GM06990 (cell line): ENCODE data around the gene FAM83C.
"Not testable (repeated sequence)": the region's sequence is repeated elsewhere in the genome, so short reads cannot be mapped to it uniquely, and the experiment has no call there.

Source experiments
- DNase-seq: peaks from one replicate; pipeline ENCODE4 v3.0.0-alpha.2; 2011; ENCODE audit not compliant: insufficient read length; ENCODE audit errors: extremely low read depth
- H3K27me3 ChIP-seq: replicated peaks from 2 replicates; pipeline ENCODE4 v1.6.0; 2011; ENCODE audit warnings: low read length; ENCODE audit not compliant: control insufficient read depth, insufficient read depth
- H3K36me3 ChIP-seq: 2 replicates; pipeline ENCODE4 v1.5.1; 2011; ENCODE audit warnings: low read length; ENCODE audit not compliant: control insufficient read depth, insufficient read depth
- H3K4me3 ChIP-seq: replicated peaks from 2 replicates; pipeline ENCODE4 v1.5.1; 2011; ENCODE audit warnings: low read depth, mild to moderate bottlenecking, control low read depth, low read length
- CTCF ChIP-seq: IDR thresholded peaks from 2 replicates; pipeline ENCODE4 v1.5.1; 2011; ENCODE audit warnings: low read length, control low read depth, mild to moderate bottlenecking, inconsistent platforms; ENCODE audit not compliant: insufficient read depth, poor library complexity, severe bottlenecking

The FAM83C gene

GRCh38 chr20:35260426-35260825, 31.8 kb downstream of the FAM83C start:
- Histone ChIP-seq H3K36me3 (no peaks in the 10 kb centered on the region), H3K27me3 (no peaks in the 10 kb centered on the region), H3K4me3 (no peak overlapping the region)
- TF ChIP-seq CTCF = no peak
- DNase-seq = no peak

GRCh38 chr20:35257175-35257909, 34.9 kb downstream of the FAM83C start:
- DNase-seq = no peak
- H3K36me3 ChIP-seq = no peaks in the 10 kb centered on the region
- no peak overlapping the region for H3K4me3 ChIP-seq
- H3K27me3 ChIP-seq = no peaks in the 10 kb centered on the region
- TF ChIP-seq CTCF = no peak

- DNase-seq = no peak
- H3K27me3 ChIP-seq = no peaks in the 10 kb centered on the region
- no peak for TF ChIP-seq CTCF
- H3K4me3 ChIP-seq = no peak overlapping the region
- H3K36me3 ChIP-seq = no peaks in the 10 kb centered on the region
These were observed 37.7 kb downstream of the FAM83C start for GRCh38 chr20:35254448-35254999.

GRCh38 chr20:35253010-35253409, 39.2 kb downstream of the FAM83C start:
- no peak for DNase-seq
- no peaks in the 10 kb centered on the region for H3K36me3 ChIP-seq
- no peak overlapping the region for H3K4me3 ChIP-seq
- no peak for TF ChIP-seq CTCF
- H3K27me3 ChIP-seq = no peaks in the 10 kb centered on the region

- not testable (repeated sequence) for DNase-seq, H3K36me3 ChIP-seq, H3K27me3 ChIP-seq, H3K4me3 ChIP-seq
These were observed 39.6 kb downstream of the FAM83C start for GRCh38 chr20:35252598-35252997.

GRCh38 chr20:35252037-35252461, 40.2 kb downstream of the FAM83C start:
- TF ChIP-seq CTCF = no peak
- DNase-seq = no peak
- Histone ChIP-seq H3K36me3 (no peaks in the 10 kb centered on the region), H3K4me3 (no peak overlapping the region), H3K27me3 (no peaks in the 10 kb centered on the region)
